Activated CD4-positive, alpha-beta T cell treated with anti-CD3 and anti-CD28 coated beads for 1 hour (primary cell): Measurements from ENCODE around the gene C16orf54.
"Not testable (repeated sequence)": the region's sequence is repeated elsewhere in the genome, so short reads cannot be mapped to it uniquely, and the experiment has no call there.

ENCODE experiments used
- DNase-seq: peaks from one replicate; pipeline ENCODE4 v3.0.0-alpha.2; 2020

C16orf54 gene

DNA sequence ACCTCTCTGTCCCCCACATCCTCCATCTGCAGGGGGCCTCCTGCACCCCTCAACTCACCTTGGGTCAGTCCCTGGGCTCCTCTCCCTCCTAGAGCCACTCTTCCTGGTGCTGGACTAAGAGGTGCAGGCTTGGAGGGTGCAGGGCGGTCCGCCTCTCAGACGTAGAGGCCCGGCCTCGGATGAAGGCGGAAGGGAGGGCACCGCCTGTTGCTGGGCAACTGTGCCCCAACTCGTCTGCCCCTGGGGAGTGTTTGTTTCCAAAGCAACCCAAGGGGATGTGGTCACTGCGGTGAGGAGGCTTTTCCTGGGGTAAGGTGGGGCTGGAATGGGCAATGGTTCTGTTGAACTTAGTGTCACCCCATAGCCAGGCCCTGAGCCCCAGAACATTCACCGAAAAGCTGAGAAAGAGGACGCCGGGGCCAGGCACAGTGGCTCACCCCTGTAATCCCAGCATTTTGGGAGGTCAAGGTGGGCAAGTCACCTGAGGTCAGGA is at the start of gene C16orf54:
Gene C16orf54, minus strand, starts transcription at position 138 of the 493 bp plus-strand sequence. CDS start 1,039 bp downstream, outside the sequence.
- DNase-seq, result peak; percentile 84

- no peak for DNase-seq
These were observed 48.5 kb upstream of the C16orf54 start for GRCh38 chr16:29794231-29794710.

DNA sequence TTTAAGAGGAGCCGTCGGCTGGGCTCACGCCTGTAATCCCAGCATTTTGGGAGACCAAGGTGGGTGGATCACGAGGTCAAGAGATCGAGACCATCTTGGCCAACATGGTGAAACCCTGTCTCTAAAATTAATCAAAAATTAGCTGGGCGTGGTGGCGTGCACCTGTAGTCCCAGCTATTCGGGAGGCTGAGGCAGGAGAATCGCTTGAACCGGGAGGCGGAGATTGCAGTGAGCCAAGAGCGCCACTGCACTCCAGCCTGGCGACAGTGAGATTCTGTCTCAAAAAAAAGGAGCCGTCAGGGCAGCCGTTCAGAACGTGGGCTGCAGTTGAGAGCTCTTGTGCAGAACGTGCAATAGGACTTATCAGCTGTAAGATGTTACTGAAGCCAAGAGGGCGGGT is 47.4 kb upstream of the C16orf54 start:
- DNase-seq, result not testable (repeated sequence)

DNA sequence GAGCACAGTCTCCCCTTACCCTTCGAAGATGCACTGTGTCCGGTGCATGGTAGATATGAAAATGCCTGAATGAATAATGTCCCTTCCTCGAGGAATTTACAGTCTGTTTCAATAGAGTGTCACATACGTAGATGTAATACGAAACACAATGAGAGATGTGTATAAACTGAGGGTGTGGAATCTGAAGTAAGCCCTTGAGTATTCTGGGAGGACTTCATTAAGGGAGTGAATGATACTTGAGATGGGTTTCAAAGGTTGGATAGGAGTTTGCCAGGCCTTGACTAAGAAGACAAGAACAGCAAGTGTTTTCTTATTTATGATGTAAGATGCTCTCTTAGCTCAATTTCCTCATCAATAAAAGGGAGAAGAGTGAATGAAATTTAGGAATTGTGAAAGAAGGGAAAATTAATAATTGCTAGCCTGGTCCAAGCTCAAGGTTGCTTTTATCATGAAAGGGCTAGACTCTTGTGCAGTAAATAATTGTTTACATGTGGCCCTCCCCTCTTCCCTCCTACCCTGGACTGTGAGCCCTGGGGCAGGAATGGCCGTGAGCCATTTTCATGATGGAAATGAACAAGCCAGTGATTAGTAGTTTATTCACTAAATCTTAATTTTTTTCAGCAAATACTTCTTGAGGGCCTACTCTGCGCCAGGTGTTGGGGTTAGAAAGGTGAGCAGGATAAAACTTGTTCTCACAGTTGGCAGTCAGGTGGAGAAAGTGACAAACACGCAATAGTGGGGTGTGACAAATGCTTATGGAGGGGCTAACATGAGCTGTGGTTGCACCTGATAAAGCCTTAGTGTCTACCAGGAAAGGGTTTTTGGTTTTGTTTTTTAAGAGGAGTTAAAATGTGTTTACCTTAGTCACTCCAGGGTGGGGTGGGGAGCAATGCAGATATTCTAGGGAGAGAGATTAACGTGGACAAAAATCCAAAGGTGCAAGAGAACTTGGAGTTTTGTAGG is 46.3 kb upstream of the C16orf54 start:
- DNase-seq, result no peak

GRCh38 chr16:29790949-29791844 is 45.4 kb upstream of the C16orf54 start:
- no peak for DNase-seq

- peak; percentile 100 for DNase-seq
These were observed 44.6 kb upstream of the C16orf54 start, which contains the start of gene KIF22 for GRCh38 chr16:29790183-29790948. Gene KIF22, plus strand, starts transcription at chr16:29790751. Its CDS starts 9 bp downstream, at chr16:29790760.

DNA sequence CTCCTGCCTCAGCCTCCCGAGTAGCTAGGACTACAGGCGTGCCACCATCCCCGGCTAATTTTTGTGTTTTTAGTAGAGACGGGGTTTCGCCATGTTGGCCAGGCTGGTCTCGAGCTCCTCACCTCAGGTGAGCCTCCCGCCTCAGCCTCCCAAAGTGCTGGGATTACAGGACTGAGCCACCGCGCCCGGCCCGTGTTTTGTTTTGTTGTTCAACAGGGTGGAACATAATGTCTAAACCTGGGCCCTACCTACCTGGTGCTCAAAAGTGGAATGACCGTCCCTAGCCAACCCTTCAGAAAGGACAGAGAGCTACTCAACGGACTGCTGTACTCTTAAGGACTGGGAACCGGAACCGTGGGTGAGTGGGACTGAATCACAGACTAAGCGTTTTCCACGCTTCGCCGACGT is 44.0 kb upstream of the C16orf54 start:
- DNase-seq, result no peak

DNA sequence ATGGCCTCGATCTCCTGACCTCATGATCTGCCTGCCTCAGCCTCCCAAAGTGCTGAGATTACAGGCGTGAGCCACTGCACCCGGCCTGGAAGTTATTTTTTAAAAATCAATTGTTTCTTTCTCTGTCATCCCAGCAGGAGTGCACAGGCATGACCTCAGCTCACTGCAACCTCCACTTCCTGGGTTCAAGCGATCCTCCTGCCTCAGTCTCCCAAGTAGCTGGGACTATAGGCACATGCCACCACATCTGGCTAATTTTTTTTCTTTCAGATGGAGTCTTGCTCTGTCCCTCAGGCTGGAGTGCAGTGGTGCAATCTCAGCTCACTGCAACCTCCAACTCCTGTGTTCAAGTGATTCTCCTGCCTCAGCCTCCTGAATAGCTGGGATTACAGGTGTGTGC is 41.4 kb upstream of the C16orf54 start:
- DNase-seq, result not testable (repeated sequence)

- peak; percentile 61 for DNase-seq
These were observed 39.2 kb upstream of the C16orf54 start for GRCh38 chr16:29784901-29785500.

GRCh38 chr16:29784157-29784556 is 38.4 kb upstream of the C16orf54 start:
- no peak for DNase-seq

DNA sequence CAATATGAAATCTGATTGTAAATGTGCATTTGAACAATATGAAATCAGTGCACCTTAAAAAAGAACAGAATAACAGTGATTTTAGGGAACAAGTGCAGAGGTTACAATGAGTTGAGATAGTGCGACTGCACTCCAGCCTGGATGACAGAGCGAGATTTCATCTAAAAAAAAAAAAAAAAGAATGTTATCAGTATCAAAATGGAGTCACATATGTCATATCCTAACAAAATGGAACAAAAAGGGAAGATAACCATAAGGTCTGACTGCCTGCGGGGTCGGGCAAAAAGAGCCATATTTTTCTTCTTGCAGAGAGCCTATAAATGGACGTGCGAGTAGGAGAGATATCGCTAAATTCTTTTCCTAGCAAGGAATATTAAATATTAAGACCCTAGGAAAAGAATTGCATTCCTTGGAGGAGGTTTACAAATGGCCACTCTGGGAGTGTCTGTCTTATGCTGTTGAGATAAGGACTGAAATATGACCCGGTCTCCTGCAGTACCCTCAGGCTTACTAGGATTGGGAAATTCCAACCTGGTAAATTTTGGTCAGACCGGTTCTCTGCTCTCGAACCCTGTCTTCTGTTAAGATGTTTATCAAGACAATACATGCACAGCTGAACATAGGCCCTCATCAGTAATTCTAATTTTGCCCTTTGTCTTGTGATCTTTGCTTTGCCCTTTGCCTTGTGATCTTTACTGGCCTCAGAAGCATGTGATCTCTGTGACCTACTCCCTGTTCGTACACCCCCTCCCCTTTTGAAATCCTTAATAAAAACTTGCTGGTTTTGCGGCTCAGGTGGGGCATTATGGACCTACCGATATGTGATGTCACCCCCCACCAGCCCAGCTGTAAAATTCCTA is 37.5 kb upstream of the C16orf54 start:
- DNase-seq, result not testable (repeated sequence)

DNA sequence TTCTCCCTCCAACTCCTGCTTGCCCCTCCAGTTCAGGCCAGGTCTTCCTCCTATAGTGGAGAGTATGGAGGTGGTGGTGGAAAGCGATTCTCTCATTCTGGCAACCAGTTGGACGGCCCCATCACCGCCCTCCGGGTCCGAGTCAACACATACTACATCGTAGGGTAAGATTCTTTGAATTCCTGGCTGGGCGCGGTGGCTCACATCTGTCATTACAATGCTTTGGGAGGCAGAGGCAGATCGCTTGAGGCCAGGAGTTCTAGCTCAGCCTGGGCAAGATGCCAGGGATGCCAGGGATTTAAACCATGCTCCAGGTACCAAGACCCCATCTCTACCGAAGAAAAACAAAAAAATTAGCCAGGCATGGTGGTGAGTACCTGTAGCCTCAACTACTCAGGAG is 33.7 kb upstream of the C16orf54 start:
- DNase-seq, result no peak

DNA sequence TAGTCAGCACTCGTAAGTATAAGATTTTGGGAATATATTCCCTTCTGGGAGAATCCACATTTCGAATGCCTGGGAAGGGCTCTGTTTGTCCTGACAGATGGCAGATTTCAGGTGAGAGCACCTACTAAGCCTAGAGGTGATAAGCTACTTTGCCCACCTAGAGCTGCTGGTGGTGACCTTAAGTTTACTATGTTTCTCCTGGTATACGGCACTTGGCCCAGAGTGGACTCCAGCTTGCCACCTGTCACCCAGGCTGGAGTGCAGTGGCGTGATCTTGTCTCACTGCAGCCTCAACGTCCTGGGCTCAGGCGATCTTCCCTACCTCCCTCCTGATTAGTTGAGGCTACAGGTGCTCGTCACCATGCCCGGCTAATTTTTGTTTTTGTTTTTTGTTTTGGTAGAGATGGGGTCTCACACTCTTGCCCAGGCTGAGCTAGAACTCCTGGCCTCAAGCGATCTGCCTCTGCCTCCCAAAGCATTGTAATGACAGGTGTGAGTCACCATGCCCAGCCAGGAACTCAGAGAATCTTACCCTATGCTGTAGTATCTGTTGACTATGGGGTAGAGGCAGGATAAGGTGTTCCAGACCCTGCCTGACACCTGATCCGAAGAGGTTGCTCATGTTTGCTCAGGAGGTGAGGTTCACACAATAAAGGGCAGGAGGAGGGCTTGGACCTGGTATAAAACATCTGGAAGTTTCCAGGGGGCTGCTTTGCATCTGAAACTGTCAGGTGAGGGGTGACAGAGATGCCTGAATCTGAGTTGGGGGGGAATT is 32.0 kb upstream of the C16orf54 start, which contains the start of gene ZG16:
Gene ZG16, plus strand, starts transcription at position 681 of the 775 bp plus-strand sequence. CDS start 1,011 bp downstream, outside the sequence.
- no peak for DNase-seq

- no peak for DNase-seq
These were observed 30.1 kb upstream of the C16orf54 start for GRCh38 chr16:29775742-29776408.

- DNase-seq, result no peak
These were observed 28.9 kb upstream of the C16orf54 start for GRCh38 chr16:29774730-29775129.

GRCh38 chr16:29772330-29772729 is 26.5 kb upstream of the C16orf54 start:
- not testable (repeated sequence) for DNase-seq

DNA sequence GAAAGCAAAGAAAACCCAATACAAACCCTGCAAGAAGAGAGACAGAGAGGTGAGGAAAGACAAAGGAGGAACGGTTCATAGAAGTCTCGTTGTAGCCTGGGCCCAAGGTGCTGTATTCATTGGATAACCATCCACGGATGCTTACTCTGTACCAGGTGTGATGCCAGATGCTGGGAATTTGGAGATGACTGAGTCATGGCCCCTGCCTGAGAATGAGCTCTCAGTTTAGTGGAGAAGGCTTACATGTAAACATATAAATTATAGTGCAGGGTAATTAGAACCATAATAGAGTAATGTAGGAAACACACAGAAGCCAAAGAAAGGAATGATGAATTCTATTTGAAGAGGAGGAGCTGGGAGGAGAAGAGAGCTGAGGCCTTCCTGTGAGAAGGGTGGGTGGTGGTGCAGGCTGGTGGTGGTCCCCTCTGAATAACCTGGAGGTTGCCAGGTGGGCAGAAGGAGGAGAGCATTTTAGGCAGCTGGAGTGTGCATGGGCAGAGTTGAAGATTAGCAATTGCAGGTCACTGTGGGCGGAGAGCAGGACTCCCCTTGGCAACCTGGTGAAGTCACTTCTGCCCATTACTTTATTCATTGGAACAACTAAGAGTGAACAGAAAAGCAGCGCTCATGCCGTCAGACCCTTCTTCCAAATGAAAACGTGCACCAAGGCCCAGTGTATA is 24.6 kb upstream of the C16orf54 start:
- no peak for DNase-seq

- DNase-seq, result no peak
These were observed 23.7 kb upstream of the C16orf54 start for GRCh38 chr16:29769507-29769906.

DNA sequence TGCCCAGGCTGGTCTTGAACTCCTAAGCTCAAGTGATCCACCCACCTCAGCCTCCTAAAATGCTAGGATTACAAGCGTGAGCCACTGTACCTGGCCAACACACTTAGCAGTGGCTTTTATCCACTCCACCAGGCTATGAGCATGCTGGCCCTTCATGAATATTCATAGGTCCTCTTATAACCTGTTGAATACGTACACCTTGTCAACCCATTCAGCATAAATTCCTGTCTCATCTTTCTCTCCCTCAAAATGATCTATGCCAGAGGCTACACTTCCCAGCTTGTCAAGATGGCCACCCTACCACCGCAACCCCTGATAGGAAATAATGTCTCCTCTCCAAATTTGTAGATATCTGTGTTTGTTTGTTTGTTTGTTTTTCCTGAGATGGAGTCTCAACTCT is 21.3 kb upstream of the C16orf54 start:
- no peak for DNase-seq
